Astrocyte (in vitro differentiated cells and primary cell): ENCODE measurements around the gene OR13J1. TPM values are rescaled to one million over a fixed set of nuclear protein-coding genes. Genes with fewer than 3 reads are reported as not detected.

Experiments used
- DNase-seq: peaks from one replicate; pipeline ENCODE4 v3.0.0-alpha.2; 2010; ENCODE audit warnings: low read depth
- FAIRE-seq: peaks from 2 replicates; lab custom pipeline; 2011; peaks lifted over from hg19 to GRCh38; lab: Jason Lieb, UNC
- H2AFZ ChIP-seq: 2 replicates; pipeline ENCODE4 v1.6.0; 2012; ENCODE audit warnings: low read depth, low read length, inconsistent platforms
- H3K27ac ChIP-seq: 2 replicates; pipeline ENCODE4 v1.5.1; 2011; ENCODE audit warnings: low read depth, low read length, inconsistent platforms
- H3K27me3 ChIP-seq: 2 replicates; pipeline ENCODE4 v1.6.0; 2011; ENCODE audit warnings: low read length, inconsistent platforms; ENCODE audit not compliant: insufficient read depth
- H3K36me3 ChIP-seq: 2 replicates; pipeline ENCODE4 v1.5.1; 2011; ENCODE audit warnings: low read length, inconsistent platforms; ENCODE audit not compliant: insufficient read depth
- H3K4me1 ChIP-seq: 2 replicates; pipeline ENCODE4 v1.5.1; 2011; ENCODE audit warnings: low read length, inconsistent platforms; ENCODE audit not compliant: insufficient read depth
- H3K4me2 ChIP-seq: 2 replicates; pipeline ENCODE4 v1.6.0; 2012; ENCODE audit warnings: low read length, inconsistent platforms
- H3K4me3 ChIP-seq: 2 replicates; pipeline ENCODE4 v1.5.1; 2011; ENCODE audit warnings: low read depth, mild to moderate bottlenecking, low read length, inconsistent platforms; ENCODE audit not compliant: insufficient read depth
- H3K79me2 ChIP-seq: 2 replicates; pipeline ENCODE4 v1.6.0; 2012; ENCODE audit warnings: mild to moderate bottlenecking, low read length, inconsistent platforms; ENCODE audit not compliant: insufficient read depth
- H3K9ac ChIP-seq: 2 replicates; pipeline ENCODE4 v1.6.0; 2012; ENCODE audit warnings: mild to moderate bottlenecking, low read length, inconsistent platforms
- H3K9me3 ChIP-seq: 2 replicates; pipeline ENCODE4 v1.5.1; 2012; ENCODE audit warnings: low read depth, mild to moderate bottlenecking, low read length, inconsistent platforms; ENCODE audit not compliant: insufficient read depth
- H4K20me1 ChIP-seq: 2 replicates; pipeline ENCODE4 v1.6.0; 2012; ENCODE audit warnings: low read length, inconsistent platforms; ENCODE audit not compliant: insufficient read depth
- H3K27ac Mint-ChIP-seq: one replicate; pipeline ENCODE4 v1.8.0; 2021; ENCODE audit warnings: mild to moderate bottlenecking, mixed read lengths; ENCODE audit not compliant: unreplicated experiment
- H3K27me3 Mint-ChIP-seq: one replicate; pipeline ENCODE4 v1.8.0; 2021; ENCODE audit warnings: low read depth, mixed read lengths; ENCODE audit not compliant: unreplicated experiment
- H3K36me3 Mint-ChIP-seq: one replicate; pipeline ENCODE4 v1.8.0; 2021; ENCODE audit warnings: low read depth, mixed read lengths; ENCODE audit not compliant: unreplicated experiment
- H3K4me1 Mint-ChIP-seq: one replicate; pipeline ENCODE4 v1.8.0; 2021; ENCODE audit warnings: low read depth, mixed read lengths; ENCODE audit not compliant: unreplicated experiment
- H3K4me3 Mint-ChIP-seq: one replicate; pipeline ENCODE4 v1.8.0; 2021; ENCODE audit warnings: mild to moderate bottlenecking, moderate library complexity, mixed read lengths; ENCODE audit not compliant: unreplicated experiment
- H3K9me3 Mint-ChIP-seq: one replicate; pipeline ENCODE4 v1.8.0; 2021; ENCODE audit warnings: mild to moderate bottlenecking, mixed read lengths; ENCODE audit not compliant: unreplicated experiment
- EZH2 ChIP-seq: IDR thresholded peaks from 2 replicates; pipeline ENCODE4 v1.6.1; 2012; ENCODE audit warnings: mild to moderate bottlenecking, low read length, inconsistent platforms; ENCODE audit not compliant: insufficient read depth
- total RNA-seq: library from RNA; stranded (reverse); gene quantifications from 2 replicates; pipeline ENCODE4 v1.2.1, GENCODE V29; 2021
- TF ChIP-seq, protein P1 (sequence below): IDR thresholded peaks from 2 replicates; pipeline ENCODE4 v1.5.1; 2011; ENCODE audit warnings: low read depth, mild to moderate bottlenecking, inconsistent platforms, low read length, moderate library complexity; ENCODE audit not compliant: insufficient read depth

The OR13J1 gene
- total RNA-seq, 1 donor from 2014 or later = not detected

- Histone ChIP-seq H3K36me3 (no peaks in the 10 kb centered on the region), H3K9ac (no peak overlapping the region), H3K4me2 (no peak overlapping the region), H3K4me3 (no peak overlapping the region), H3K27me3 (no peaks in the 10 kb centered on the region), H2AFZ (no peak overlapping the region), H3K27ac (no peak overlapping the region), H4K20me1 (no peaks in the 10 kb centered on the region), H3K9me3 (no peaks in the 10 kb centered on the region), H3K4me1 (peaks cover 34% of the 10 kb centered on the region), H3K79me2 (no peaks in the 10 kb centered on the region)
- Mint-ChIP-seq H3K27me3 (no peaks in the 10 kb centered on the region), H3K9me3 (no peaks in the 10 kb centered on the region), H3K27ac (no peak overlapping the region), H3K4me3 (no peak overlapping the region), H3K36me3 (no peaks in the 10 kb centered on the region), H3K4me1 (peaks cover 36% of the 10 kb centered on the region)
- DNase-seq (no peak), FAIRE-seq (no peak)
- no peak for TF ChIP-seq EZH2
- TF ChIP-seq, protein P1, sequence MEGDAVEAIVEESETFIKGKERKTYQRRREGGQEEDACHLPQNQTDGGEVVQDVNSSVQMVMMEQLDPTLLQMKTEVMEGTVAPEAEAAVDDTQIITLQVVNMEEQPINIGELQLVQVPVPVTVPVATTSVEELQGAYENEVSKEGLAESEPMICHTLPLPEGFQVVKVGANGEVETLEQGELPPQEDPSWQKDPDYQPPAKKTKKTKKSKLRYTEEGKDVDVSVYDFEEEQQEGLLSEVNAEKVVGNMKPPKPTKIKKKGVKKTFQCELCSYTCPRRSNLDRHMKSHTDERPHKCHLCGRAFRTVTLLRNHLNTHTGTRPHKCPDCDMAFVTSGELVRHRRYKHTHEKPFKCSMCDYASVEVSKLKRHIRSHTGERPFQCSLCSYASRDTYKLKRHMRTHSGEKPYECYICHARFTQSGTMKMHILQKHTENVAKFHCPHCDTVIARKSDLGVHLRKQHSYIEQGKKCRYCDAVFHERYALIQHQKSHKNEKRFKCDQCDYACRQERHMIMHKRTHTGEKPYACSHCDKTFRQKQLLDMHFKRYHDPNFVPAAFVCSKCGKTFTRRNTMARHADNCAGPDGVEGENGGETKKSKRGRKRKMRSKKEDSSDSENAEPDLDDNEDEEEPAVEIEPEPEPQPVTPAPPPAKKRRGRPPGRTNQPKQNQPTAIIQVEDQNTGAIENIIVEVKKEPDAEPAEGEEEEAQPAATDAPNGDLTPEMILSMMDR = no peak
These were observed 41.5 kb upstream of the OR13J1 start for GRCh38 chr9:35911690-35912089.

GRCh38 chr9:35910613-35911359, 40.6 kb upstream of the OR13J1 start:
- Mint-ChIP-seq H3K4me3 (no peak overlapping the region), H3K4me1 (peaks cover 41% of the 10 kb centered on the region), H3K27ac (peak overlapping the region; percentile 96), H3K36me3 (no peaks in the 10 kb centered on the region), H3K9me3 (no peaks in the 10 kb centered on the region), H3K27me3 (no peaks in the 10 kb centered on the region)
- Histone ChIP-seq H2AFZ (peak overlapping the region; percentile 27), H3K9ac (no peak overlapping the region), H4K20me1 (no peaks in the 10 kb centered on the region), H3K27ac (no peak overlapping the region), H3K4me2 (no peak overlapping the region), H3K79me2 (no peaks in the 10 kb centered on the region), H3K4me3 (no peak overlapping the region), H3K9me3 (no peaks in the 10 kb centered on the region), H3K27me3 (no peaks in the 10 kb centered on the region), H3K4me1 (peaks cover 42% of the 10 kb centered on the region), H3K36me3 (no peaks in the 10 kb centered on the region)
- TF ChIP-seq, protein P1 = peak; percentile 42
- no peak for TF ChIP-seq EZH2
- DNase-seq = peak; percentile 38
- no peak for FAIRE-seq
